ENCODE measurements around the gene NT5C1B.
"Not testable (repeated sequence)": the region's sequence is repeated elsewhere in the genome, so short reads cannot be mapped to it uniquely, and the experiment has no call there.

NT5C1B gene

DNA sequence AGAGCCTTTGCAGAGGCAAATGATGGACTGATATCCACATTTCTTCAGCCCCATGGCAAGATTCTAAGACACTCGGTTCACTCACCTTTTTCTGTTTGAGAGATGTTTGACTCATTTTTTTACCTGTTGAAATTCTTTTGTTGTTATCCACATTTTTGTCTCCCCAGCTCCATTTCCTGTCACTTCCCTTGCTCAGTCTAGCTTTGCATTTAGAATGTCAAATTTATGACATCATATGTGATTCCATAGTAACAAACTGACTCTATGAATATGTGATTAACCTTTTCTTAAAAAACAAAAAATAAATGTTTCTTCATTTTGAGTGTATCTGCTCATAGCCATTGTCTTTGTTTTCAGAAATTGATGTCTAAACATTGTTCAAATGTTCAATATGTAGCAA lies at the start of gene NT5C1B:
NT5C1B (minus strand) TSS at position 216 of the 400 bp plus-strand sequence; CDS start at position 115, 101 bp downstream.
- DNase-seq: no peak

DNA sequence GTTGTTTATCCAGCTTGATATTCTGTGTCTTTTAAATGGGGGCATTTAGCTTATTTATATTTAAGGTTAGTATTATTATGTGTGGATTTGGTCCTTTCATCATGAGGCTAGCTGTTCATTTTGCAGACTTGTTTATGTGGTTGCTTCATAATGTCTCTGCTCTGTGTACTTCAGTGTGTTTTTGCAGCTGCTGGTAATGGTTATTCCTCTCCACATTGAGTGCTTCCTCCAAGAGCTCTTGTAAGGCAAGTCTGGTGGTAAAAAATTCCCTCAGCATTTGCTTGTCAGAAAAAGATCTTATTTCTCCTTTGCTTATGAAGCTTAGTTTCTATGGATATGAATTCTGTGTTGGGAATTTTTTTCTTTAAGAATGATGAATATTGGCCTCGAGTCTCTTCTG lies 47.8 kb upstream of the NT5C1B start:
- no peak for DNase-seq

DNA sequence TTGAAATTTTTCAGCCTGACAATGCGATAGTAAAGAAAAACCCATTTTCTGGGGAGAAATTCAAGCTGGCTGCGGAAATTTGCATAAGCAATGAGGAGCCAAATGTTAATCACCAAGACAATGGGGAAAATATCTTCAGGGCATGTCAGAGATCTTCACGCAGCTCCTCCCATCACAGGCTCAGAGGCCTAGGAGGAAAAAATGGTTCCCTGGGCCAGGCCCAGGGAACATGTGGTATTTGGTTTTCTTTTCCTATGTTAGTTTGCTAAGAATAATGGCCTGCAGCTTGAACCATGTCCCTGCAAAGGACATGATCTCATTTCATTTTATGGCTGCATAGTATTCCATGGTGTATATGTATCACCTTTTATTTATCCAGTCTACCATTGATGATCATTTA lies 43.3 kb upstream of the NT5C1B start:
- DNase-seq: not testable (repeated sequence)

DNA sequence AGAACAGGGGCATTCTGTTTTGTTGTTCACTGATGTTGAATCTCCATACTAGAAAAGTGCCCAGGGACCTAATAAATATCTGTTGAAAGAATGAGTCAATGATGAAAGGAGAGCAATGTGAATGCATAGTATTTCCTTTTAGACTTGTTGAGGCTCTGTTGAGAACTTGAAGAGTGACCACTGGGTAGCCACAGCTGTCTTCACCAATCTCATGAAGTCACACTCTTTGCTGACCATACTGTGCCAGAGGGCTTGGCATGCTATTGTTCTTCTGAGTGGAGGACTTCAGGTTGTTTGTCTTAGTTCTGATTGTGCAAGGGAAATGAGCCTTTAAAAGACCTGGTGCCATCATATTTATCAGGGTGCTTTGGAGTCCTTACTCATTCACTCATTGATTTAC lies 41.6 kb upstream of the NT5C1B start:
- DNase-seq: no peak

DNA sequence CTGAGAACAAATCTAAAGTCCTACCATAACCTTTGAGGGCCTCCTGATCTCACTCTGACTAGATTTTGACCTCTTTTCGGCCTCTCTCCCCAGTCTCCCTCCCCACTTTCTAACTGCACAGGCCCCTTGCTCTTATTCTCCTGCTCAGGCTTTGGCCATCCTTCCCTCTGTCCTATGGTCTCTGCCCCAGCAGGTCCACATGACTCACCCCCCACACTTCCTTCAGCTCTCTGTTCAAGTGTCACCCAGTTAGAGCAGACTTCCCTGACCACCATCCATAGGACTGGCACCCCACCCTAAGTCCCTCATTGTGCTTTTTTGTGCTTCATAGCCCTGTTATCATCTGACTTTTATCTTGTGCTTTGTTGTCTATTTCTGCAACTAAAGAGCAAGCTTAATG lies 41.2 kb upstream of the NT5C1B start:
- no peak for DNase-seq

DNA sequence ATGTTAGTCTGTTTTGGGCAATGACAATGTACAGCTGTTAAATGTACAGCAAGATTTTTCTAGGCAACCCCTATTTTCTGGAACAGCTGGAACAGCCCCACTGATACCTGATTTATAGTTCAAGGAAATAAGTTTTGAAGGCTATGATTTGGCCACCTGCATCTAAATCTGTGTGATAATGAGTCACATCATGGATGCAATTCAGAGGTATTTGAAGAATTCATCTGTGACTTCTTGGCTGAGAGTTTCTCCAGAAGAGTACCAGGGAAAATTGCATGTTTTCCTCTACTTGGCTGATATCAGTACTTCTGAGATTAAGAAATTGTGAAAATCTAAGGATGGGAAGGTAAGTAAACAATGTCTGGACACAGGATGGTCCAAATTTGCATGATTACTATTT lies 40.7 kb upstream of the NT5C1B start:
- DNase-seq: no peak

DNA sequence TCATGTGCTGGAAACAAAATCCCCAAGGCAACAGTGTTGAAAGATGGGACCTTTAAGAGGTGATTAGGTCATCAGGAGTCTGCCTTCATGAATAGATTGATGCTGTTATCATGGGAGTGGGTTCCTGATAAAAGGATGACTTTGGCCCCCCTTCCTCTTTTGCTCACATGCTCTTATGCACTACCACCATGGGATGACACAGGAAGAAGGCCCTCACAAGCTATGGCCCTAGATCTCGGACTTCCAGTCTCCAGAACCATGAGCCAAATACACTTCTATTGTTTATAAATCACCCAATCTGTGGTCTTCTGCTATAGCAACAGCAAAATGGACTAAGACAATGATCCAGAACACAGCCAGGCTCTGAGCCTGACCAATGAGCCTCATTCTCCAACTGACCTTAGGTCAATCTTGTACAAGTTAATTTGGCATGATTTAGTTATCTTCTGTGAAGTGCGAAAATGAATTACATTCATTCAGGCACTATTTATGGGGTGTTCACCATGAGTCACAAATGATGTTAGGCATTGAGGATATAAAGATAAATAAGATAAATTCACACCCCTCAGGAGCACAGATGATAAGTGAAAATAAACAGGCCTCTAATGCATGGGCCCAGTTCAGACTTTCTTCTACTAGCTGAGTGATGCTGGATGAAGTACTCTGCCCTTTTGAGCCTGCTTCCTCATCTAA lies 37.7 kb upstream of the NT5C1B start:
- no peak for DNase-seq

DNA sequence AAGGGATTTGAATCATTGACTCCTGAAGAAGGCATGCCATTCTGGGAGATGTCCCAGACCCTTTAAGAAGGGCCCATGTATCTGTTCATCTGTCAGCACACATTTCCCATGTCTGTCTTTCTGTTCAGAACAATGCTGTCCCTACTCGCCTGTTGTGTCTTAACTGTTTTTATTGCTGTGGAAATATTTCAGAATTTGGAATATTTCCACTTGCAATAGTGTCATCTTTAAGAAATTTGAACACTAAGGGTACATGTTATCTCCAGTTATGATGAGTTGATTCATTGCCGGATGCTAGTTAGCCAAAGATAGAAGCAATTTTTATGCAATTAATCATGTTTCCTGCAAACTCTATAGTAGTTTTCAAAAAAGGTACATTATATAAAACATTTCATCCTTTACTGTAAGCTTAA lies 36.9 kb upstream of the NT5C1B start:
- no peak for DNase-seq

DNA sequence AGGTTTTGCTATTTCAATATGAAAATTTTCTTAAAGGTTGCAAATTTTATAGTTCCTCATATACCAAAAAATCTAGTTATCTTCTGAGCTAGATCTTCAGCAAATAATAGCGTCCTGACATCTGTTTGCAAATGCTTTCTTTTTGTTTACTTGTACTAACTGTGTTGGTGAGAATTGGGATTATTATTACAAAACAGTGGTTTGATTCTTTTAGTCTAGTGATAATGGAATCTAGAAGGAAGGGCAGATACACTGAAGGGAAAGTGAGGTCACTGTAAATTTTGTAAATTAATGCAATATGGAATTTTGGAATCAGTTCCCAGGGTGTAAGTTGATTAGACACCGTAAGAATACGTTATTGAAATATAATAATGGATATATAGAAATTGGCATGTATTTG lies 36.2 kb upstream of the NT5C1B start:
- no peak for DNase-seq

DNA sequence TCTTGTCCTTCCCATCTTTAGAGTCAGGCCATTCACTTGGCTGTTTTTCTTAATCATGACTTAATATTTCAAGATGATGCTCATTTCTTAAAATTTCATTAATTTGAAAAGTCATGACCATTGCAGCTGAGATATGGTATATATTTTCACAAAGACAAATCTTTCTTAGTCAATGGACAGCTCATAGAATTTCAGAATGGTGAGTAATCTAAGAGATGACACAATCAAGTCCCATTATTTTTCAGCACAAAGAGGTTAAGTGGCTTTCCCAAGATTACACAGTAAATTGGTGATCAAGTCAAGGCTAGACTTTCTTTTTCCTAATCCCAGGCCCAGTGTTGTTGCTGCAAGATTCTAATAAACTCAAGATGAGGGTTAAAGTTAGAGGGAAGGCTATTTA lies 34.4 kb upstream of the NT5C1B start:
- DNase-seq: no peak

DNA sequence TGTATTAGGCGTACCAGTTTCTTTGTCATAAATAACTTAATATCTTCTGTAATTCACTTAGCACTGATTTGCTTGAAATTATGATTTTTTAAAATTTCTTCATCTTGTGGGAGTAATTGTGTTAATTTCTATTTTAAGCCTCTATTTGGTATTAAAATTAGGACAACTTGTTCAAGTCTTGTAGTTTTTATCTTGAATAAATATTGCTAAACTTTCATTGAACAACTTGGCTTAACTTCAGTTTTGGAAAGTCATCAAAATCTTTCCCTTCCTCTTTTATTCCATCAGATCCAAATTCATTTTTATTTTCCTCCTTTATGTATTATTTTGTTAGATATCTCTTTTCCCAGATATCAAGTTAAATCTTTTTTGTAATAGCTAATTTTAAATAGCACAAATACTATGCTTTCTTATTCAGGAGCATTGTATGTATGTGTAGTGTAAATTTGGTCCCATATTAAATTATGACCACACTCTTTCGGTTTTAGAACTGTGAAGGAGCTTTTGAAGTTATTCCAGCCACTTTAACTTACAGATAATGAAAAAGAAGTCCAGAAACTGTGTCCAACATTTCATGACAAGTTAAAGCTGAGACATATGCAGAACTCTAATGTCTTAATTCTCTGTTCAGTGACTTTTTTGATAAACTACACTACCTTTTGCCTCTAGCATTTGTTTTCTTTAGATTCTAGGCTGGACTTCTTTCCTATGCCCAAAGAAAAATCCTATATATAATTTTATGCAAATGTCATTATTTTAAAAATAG lies 31.7 kb upstream of the NT5C1B start:
- DNase-seq: no peak

DNA sequence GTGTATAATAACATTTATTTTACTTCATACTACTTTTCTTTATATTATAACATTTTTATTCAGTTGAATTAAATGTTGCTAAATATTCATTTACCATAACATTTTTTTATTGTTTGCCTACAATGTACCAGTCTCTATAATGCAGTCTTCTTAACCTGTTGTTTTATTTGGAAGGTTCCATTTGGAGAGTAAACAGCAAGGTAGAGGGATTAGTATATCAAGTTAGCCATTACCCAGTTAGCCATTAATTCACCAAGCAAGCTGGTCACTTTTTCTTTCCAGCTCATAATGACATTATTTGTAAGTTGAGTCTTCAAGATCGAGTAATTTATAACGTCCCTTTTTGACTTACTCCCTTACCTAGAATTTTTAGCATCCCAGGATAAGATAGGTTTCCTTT lies 29.7 kb upstream of the NT5C1B start:
- DNase-seq: no peak

DNA sequence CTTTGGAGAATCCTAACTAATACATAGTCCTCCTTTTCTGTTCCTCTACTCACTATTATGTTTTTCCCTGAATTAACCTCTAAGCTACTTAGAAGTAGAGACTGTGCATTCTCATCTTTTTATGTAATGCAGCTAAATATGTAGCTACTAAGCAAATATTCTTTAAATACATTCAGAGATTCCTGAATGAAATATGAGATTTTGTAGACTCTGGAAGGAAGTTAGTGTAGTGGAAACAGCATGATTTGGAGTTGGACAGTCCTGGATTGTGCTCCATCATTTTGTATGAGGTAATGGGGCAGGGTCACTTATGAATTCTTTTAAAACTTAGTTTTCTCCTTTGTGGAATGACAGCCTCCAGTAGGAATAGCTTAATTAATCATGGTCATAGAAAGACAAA lies 24.7 kb upstream of the NT5C1B start:
- no peak for DNase-seq

DNA sequence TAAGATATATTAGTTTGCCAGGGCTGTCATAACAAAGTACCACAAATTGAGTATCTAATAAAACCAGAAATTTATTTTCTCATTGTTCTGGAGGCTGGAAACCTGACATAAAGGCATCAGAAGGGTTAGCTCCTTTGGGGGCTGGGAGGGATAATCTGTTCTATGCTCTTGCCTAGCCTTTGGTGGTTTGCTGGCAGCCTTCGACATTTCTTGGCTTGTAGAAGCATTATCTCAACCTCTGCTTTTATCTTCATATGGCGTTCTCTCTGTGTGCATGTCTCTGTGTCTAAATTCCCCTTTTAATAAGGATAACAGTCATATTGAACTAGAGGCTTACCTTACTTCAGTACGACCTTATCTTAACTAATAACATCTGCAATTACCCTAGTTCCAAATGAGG lies 22.8 kb upstream of the NT5C1B start:
- DNase-seq: no peak

DNA sequence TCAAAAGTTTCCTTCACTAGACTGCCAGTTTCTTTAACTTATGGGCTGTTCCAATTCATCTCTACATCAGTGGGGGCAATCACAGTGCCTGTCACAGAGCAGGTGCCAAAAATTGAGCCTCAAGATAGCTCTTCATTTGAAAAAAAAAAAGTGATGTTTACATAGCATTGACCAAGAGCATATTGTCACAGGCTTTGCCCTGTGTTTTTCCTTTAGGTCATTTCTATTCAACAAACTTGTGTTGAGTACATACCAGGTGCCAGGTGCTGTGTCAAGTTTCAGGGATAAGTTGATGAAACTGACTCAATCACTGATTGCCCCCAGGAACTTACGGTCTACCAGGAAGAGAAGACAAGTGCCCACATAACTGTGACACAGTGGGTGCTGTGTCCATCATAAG lies 22.2 kb upstream of the NT5C1B start:
- DNase-seq: no peak

DNA sequence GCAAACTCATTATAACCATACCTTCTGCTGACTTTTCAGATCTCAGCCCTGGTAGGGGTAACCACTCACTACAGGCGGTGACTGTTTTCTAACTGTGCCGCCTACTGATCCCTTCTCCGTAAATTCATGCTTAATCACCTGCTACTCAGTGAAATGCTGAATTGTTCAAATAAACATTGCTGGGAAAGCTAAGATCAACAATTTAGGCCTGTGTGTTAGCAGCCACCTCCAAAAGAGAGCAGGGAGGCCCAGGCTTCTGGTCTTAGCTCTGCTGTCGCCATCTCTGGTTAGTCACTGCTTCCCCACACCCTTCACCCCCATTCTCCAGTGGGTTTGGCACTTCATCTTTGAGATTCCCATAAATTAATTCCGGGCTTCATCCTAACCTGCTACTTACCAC lies 21.8 kb upstream of the NT5C1B start:
- no peak for DNase-seq

DNA sequence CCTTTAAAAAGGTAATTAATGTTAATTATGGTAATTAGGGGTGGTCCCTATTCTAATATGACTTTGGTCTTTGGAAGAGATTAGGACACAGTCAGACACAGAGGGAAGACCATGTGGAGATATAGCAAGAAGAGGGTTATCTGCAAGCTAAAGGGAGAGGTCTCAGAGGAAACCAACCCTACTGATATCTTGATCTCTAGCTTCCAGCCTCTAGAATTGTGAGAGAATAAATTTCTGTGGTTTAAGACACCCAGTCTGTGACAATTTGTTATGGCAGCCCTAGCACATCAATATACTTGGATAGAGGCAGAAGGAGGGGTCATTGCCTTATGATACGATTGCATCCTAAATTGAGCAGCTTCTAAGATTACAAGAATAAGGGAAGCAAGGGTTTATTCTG lies 21.3 kb upstream of the NT5C1B start:
- DNase-seq: no peak

DNA sequence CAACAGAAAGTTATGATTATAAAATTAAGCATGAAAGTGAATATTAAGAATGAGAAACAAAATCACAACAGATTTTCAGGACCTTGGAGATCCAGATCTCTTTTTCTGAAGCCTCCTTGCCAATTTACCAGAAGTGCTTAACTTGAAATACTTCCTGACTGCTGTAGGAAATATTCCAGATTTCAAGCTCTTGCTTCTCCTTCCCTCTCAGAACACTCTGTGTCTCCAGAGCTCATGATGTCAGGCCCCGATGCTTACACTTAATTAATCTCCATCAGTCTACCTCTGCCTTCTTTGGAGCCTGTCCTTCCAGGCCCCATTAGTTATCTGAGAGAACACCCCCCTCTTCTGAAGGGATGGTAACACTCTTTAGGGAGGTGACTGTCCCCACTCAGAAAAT lies 20.7 kb upstream of the NT5C1B start:
- DNase-seq: no peak

DNA sequence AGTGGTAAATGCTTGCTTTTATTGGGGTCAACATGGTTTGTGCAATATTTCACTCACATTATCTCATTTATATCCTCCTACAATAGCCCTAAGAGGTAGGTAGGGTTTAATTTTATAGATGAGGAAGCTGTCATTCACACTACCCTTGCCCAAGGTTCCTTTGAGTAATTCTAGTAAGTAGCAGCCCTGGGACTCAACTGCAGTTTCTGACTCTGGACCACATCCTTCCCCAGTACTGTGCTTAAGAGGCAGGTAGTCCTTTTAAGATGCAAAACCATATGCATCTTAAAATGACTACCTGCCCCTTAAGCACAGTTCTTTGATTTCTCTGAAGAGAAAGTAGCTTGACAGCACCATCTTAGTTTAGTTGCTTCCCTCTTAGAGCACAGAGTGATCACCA lies 15.7 kb upstream of the NT5C1B start:
- no peak for DNase-seq

DNA sequence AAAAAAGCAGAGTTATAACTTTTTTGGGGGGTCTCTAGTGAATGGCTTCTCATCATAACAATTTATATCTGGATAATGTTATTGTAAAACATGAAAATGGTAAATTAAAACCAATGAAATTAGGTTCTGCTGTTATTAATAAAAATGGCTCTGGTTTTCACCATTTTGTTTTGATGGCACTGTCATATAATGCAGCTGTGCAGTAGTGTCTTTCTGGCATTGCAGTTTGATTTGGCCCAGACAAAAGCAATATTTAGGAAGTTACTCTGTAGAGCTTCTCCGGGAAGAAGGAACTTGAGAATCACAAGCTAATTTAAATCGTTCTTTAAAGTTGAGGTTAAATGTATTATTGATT lies 15.1 kb upstream of the NT5C1B start:
- DNase-seq: no peak

DNA sequence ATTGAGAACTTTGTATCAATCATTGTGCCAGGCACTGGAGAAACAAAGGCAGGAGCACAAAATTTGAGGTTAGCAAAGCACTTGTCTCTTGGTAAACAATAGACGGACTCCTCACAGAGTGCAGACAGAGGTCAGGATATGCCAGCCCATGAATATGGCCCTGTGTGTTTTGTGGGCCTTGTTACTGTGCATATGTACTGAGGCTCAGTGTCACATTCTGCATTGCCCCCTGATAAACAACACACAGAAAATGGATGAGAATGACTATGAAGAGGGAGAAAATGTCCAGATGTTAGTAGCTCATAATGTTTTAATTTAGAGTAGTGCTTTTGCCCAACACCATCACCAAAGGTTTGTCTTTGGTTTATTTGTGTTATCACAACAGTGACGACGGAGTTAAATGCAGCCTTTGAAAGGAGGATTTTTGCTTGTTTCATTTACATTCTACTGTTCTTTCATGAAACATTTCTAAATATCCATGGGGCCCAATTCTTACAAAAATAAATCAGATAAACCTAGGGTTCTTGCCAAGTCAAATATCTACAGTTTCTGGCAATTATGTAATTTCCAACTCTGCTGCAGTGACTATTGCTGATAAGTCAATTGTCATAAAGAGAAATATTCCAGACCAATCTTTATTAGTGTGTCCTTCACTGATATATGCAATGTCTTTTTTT lies 14.6 kb upstream of the NT5C1B start:
- no peak for DNase-seq

DNA sequence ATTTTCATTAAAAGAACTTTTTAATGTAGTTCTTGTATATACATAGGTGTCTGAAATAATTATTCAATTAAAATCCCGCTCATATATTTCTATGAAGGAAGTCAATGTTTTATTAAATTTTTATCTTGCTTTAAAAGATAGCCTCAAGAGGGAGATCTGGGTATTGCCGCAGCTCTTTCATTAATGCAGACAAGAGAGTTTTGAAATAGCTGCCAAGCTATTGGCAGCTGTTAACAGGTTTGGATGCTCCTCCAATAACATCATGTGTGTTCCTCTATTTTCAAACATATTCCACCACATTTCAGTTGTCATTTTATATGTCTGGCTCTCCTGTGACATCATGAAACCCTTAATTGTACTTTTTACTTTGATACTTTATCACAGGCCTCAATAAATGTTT lies 12.9 kb upstream of the NT5C1B start:
- no peak for DNase-seq

DNA sequence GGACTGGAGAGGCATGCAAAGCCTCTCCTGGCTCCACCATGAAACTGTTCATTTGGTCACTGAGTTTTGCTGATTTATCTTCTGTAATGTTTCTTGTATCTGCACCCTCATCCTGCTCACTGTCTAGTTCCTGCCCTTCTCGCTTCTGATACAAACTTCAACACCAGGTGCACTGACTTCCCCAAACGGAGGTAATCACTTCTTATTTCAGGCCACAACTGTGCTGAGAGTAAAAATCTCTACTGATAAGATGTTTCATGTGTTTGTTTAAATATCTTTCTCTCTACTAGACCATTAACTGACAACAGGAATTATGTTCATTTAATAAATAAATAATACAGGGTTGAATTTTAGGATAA lies 10.9 kb upstream of the NT5C1B start:
- DNase-seq: no peak

DNA sequence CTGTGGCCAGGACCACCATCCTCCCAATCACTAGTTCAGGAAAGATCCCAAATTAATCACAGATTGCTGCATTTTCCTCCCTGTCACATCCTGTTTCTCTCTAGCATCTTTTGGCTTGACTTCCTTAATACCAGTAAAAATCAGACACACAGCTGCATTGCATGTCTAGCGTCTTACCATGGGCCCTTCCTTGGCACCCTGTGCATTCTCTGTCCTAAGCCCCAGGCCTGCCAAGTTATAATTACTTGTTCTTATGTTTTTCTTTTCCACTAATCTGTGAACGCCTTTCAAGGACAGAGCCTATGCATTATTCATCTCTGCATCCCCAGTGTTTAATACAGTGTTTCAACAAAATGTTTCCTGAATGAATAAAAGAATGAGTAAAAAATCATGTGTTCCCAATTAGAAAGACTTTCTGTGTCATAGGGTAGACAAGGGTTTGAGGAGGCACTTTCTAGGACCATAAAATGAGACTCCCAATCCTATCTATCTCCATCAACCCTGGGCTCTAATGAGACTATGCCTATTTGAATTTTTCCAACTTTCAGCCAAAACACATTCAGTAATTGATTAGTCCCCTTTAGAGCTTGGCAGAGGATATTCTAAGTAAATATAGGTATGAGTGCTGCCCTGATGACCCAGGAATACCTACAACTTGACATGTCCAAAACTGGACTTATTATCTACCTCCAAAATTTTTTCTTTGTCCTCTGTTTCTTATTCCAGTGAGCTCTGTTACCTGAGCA lies 10.3 kb upstream of the NT5C1B start:
- DNase-seq: no peak

All from CD4-positive, alpha-beta T cell treated with Interleukin-6 for 4 hours (primary cell).